Hepatocyte (in vitro differentiated cells): ENCODE measurements around the gene FIBCD1. TPM values are rescaled to one million over a fixed set of nuclear protein-coding genes. Genes with fewer than 3 reads are reported as not detected.

Experiments
- DNase-seq: peaks from one replicate; pipeline ENCODE4 v3.0.0-alpha.2; 2016; ENCODE audit warnings: low spot score
- H2AFZ ChIP-seq: fragments of 200-600 bp; sonication (generic); 2 replicates; pipeline ENCODE4 v1.6.0; 2016; ENCODE audit warnings: antibody characterized with exemption, mild to moderate bottlenecking
- H3K27ac ChIP-seq: fragments of 200-600 bp; sonication (generic); 2 replicates; pipeline ENCODE4 v1.5.1; 2016; ENCODE audit warnings: mild to moderate bottlenecking
- H3K27me3 ChIP-seq: fragments of 200-600 bp; sonication (generic); 2 replicates; pipeline ENCODE4 v1.6.1; 2016
- H3K36me3 ChIP-seq: fragments of 200-600 bp; sonication (generic); replicated peaks from 2 replicates; pipeline ENCODE4 v1.5.1; 2016; ENCODE audit warnings: low read depth; ENCODE audit not compliant: insufficient read depth
- H3K4me1 ChIP-seq: fragments of 200-600 bp; sonication (generic); 2 replicates; pipeline ENCODE4 v1.5.1; 2016; ENCODE audit warnings: mild to moderate bottlenecking, moderate library complexity; ENCODE audit not compliant: insufficient read depth
- H3K4me2 ChIP-seq: fragments of 200-600 bp; sonication (generic); 2 replicates; pipeline ENCODE4 v1.6.0; 2016
- H3K4me3 ChIP-seq: fragments of 200-600 bp; sonication (generic); 2 replicates; pipeline ENCODE4 v1.5.1; 2016; ENCODE audit warnings: mild to moderate bottlenecking
- H3K79me2 ChIP-seq: fragments of 200-600 bp; sonication (generic); 2 replicates; pipeline ENCODE4 v1.6.0; 2017; ENCODE audit warnings: mild to moderate bottlenecking
- H3K9me2 ChIP-seq: fragments of 200-600 bp; sonication (generic); replicated peaks from 2 replicates; pipeline ENCODE4 v1.6.0; 2017; ENCODE audit warnings: mild to moderate bottlenecking; ENCODE audit not compliant: insufficient read depth
- H3K9me3 ChIP-seq: fragments of 200-600 bp; sonication (generic); 2 replicates; pipeline ENCODE4 v1.5.1; 2016; ENCODE audit warnings: low read depth, mild to moderate bottlenecking
- H4K20me1 ChIP-seq: fragments of 200-600 bp; sonication (generic); 2 replicates; pipeline ENCODE4 v1.6.0; 2016; ENCODE audit warnings: mild to moderate bottlenecking; ENCODE audit not compliant: insufficient read depth, poor library complexity, severe bottlenecking
- CTCF ChIP-seq: fragments of 200-600 bp; sonication (generic); IDR thresholded peaks from 2 replicates; pipeline ENCODE4 v1.5.1; 2016; ENCODE audit warnings: antibody characterized with exemption, mild to moderate bottlenecking; ENCODE audit not compliant: poor library complexity
- EZH2 ChIP-seq: fragments of 200-600 bp; sonication (generic); IDR thresholded peaks from 2 replicates; pipeline ENCODE4 v1.6.1; 2016; ENCODE audit warnings: antibody characterized with exemption, mild to moderate bottlenecking, borderline replicate concordance
- EZH2phosphoT487 ChIP-seq: fragments of 200-600 bp; sonication (generic); IDR thresholded peaks from one replicate; pipeline ENCODE4 v1.6.1; 2018; ENCODE audit warnings: antibody characterized with exemption, mild to moderate bottlenecking, low read depth, moderate library complexity; ENCODE audit not compliant: unreplicated experiment, severe bottlenecking
- WGBS: methylation state at CpG from one replicate; pipeline ENCODE4 v1.1.6; 2016; ENCODE audit warnings: low lambda C conversion rate; ENCODE audit errors: missing lambda C conversion rate; 5-methylcytosine and 5-hydroxymethylcytosine counted together
- polyA plus RNA-seq: library from polyadenylated mRNA; unstranded; fragments of >200 nt; fragmentation: Nextera tagmentation; extraction: Ambion mirVana; gene quantifications from 2 replicates; pipeline ENCODE4 v1.2.1, GENCODE V29; 2016
- total RNA-seq: library from RNA; depleted of rRNA; stranded (reverse); fragments of >200 nt; gene quantifications from 2 replicates; pipeline ENCODE4 v1.2.3, GENCODE V29; 2014

Gene FIBCD1
- total and polyA plus RNA-seq, 2 experiments from 2014 or later = 0.33 TPM; not detected in 1

- no peak overlapping the region for H3K27ac ChIP-seq
- H3K27me3 ChIP-seq = peaks cover 30% of the 10 kb centered on the region
These were observed 5.5 kb upstream of the FIBCD1 start for GRCh38 chr9:130944510-130945058.

GRCh38 chr9:130943777-130944176 is 4.7 kb upstream of the FIBCD1 start:
- Histone ChIP-seq H3K36me3 (no peaks in the 10 kb centered on the region), H3K27me3 (peaks cover 38% of the 10 kb centered on the region), H3K79me2 (no peaks in the 10 kb centered on the region), H3K4me1 (no peaks in the 10 kb centered on the region), H3K4me3 (no peak overlapping the region), H4K20me1 (no peaks in the 10 kb centered on the region), H3K4me2 (no peak overlapping the region), H3K27ac (no peak overlapping the region), H3K9me2 (no peaks in the 10 kb centered on the region), H3K9me3 (no peaks in the 10 kb centered on the region), H2AFZ (no peak overlapping the region)
- WGBS = 66% methylated on average over 14 of the region's 14 CpGs
- no peak for DNase-seq
- TF ChIP-seq CTCF = no peak
- no peak for TF ChIP-seq EZH2phosphoT487
- no peak for TF ChIP-seq EZH2

More at GRCh38 chr9:130944510-130945058, 5.5 kb upstream of the FIBCD1 start:
- Histone ChIP-seq H3K4me2 (no peak overlapping the region), H3K36me3 (no peaks in the 10 kb centered on the region), H3K9me3 (no peaks in the 10 kb centered on the region), H2AFZ (no peak overlapping the region), H3K4me1 (no peaks in the 10 kb centered on the region), H3K9me2 (no peaks in the 10 kb centered on the region), H3K79me2 (no peaks in the 10 kb centered on the region), H3K4me3 (no peak overlapping the region), H4K20me1 (no peaks in the 10 kb centered on the region)
- 52% methylated on average over 3 of the region's 3 CpGs for WGBS
- DNase-seq = no peak
- no peak for TF ChIP-seq EZH2
- no peak for TF ChIP-seq EZH2phosphoT487
- TF ChIP-seq CTCF = no peak

GRCh38 chr9:130943221-130943620 is 4.2 kb upstream of the FIBCD1 start:
- Histone ChIP-seq H3K4me1 (no peaks in the 10 kb centered on the region), H3K4me3 (no peak overlapping the region), H4K20me1 (no peaks in the 10 kb centered on the region), H3K9me2 (no peaks in the 10 kb centered on the region), H3K4me2 (no peak overlapping the region), H3K27me3 (peaks cover 41% of the 10 kb centered on the region), H3K27ac (no peak overlapping the region), H2AFZ (no peak overlapping the region), H3K36me3 (no peaks in the 10 kb centered on the region), H3K9me3 (no peaks in the 10 kb centered on the region), H3K79me2 (no peaks in the 10 kb centered on the region)
- no peak for TF ChIP-seq EZH2phosphoT487
- TF ChIP-seq EZH2 = no peak
- TF ChIP-seq CTCF = no peak
- no peak for DNase-seq
- 77% methylated on average over 13 of the region's 13 CpGs for WGBS
